Stimulated activated CD4-positive, alpha-beta T cell treated with anti-CD3 and anti-CD28 coated beads, Interleukin-1b, Interleukin-23, amount 100 ng/mL, for 24 hours (primary cell): ENCODE data around the gene TTYH3.
"Not testable (repeated sequence)": the region's sequence is repeated elsewhere in the genome, so short reads cannot be mapped to it uniquely, and the experiment has no call there.

Experiments
- DNase-seq, 4 experiments: peaks; one replicate each; pipeline ENCODE4 v3.0.0-alpha.2; 2020; ENCODE audit warnings: low read depth in 4 of 4, low spot score in 1 of 4

Gene TTYH3, protein sequence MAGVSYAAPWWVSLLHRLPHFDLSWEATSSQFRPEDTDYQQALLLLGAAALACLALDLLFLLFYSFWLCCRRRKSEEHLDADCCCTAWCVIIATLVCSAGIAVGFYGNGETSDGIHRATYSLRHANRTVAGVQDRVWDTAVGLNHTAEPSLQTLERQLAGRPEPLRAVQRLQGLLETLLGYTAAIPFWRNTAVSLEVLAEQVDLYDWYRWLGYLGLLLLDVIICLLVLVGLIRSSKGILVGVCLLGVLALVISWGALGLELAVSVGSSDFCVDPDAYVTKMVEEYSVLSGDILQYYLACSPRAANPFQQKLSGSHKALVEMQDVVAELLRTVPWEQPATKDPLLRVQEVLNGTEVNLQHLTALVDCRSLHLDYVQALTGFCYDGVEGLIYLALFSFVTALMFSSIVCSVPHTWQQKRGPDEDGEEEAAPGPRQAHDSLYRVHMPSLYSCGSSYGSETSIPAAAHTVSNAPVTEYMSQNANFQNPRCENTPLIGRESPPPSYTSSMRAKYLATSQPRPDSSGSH

DNA sequence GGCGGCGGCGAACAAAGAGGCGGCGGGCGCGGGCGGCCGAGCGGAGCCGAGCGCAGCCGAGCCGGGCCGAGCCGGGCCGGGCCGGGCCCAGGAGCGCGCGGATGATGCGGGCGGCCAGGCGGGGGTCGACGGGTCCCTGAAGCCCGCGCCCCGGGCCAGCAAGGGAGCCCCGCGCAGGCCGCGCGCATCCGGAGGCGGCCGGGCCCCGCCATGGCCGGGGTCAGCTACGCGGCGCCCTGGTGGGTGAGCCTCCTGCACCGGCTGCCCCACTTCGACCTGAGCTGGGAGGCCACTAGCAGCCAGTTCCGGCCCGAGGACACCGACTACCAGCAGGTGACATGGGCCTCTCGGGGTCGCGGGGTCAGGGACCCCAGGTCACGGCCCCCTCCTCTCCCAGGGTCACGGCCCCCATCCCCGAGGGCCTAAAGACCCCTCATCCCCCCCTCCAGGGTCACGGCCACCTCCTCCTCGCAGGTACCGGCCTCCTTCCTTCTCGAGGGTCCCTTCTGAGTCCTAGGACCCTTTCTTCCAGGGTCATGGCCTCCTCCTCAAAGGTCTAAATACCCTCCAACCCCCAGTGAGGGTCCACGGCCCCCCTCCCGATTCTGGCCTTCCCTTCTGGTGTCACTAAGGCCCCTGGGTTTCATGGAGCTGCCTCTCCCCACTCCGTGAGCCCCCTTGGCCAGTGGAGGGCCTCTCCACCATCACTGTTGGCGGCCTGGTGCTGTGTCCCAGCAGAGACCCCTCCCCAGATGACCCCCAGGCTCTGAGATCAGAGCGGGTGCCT is at the start of gene TTYH3:
TTYH3 (plus strand) TSS at position 41 of the 787 bp plus-strand sequence; CDS start at position 211, 170 bp downstream.
- DNase-seq: no peak

GRCh38 chr7:2582006-2582735 is 49.6 kb upstream of the TTYH3 start:
- DNase-seq: no peak

DNA sequence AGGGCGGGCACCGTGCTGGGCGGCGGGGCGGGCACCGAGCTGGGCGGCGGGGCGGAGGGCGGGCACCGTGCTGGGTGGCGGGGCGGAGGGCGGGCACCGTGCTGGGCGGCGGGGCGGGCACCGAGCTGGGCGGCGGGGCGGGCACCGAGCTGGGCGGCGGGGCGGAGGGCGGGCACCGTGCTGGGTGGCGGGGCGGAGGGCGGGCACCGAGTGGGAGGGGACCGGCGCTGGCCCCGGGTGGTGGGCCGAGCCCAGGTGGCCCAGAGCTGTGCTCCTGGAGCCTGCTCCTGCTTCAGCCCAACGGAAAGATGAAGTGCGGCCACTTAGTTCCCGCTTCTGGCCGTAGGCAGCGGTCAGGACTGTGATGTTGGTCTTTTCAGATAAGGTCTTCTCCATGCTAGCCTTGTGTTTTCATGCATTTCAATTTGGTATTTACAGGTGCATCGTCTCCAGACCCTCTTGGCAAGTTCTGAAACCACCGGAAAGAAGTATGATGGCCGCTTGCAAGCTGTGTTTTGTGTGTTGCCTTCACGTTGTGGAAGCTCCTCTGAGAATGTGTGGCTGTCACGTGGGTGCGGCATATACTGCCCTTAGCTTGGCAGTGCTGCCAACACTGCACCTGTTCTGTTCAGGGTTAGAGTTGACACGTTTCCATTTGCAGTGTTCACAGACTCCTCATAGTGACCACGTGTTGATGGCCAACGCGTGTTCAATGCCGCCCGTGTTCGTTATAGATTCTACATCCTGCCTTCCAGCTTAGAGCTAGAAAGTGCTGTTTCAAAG is 47.8 kb upstream of the TTYH3 start:
- DNase-seq: no peak

GRCh38 chr7:2585446-2585845 is 46.3 kb upstream of the TTYH3 start:
- DNase-seq: no peak

GRCh38 chr7:2586326-2587020 is 45.3 kb upstream of the TTYH3 start:
- no peak for DNase-seq

DNA sequence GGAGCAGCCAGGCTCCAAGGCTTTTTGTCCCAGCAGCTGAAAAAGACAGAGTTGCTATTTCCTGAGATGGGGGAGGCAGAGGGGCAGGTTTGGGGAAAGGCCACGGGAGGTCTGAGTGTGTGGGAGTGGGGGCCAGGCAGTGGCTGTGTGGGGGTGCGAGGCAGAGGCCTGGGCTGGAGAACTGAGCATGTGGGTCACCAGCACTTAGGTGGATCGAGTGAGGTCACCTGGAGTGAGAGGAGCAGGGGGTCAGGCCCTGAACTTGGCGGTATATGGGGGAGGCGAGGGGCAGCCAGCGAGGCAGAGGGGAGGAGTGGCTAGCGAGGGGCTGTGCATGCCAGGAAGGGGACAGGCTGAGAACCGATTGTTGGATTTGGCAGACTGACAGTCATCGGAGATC is 44.7 kb upstream of the TTYH3 start:
- no peak for DNase-seq

GRCh38 chr7:2587778-2588177 is 44.0 kb upstream of the TTYH3 start:
- DNase-seq: no peak

GRCh38 chr7:2589341-2589740 is 42.4 kb upstream of the TTYH3 start:
- DNase-seq: no peak

- DNase-seq: not testable (repeated sequence)
Measured at GRCh38 chr7:2589941-2590340, 41.8 kb upstream of the TTYH3 start.

DNA sequence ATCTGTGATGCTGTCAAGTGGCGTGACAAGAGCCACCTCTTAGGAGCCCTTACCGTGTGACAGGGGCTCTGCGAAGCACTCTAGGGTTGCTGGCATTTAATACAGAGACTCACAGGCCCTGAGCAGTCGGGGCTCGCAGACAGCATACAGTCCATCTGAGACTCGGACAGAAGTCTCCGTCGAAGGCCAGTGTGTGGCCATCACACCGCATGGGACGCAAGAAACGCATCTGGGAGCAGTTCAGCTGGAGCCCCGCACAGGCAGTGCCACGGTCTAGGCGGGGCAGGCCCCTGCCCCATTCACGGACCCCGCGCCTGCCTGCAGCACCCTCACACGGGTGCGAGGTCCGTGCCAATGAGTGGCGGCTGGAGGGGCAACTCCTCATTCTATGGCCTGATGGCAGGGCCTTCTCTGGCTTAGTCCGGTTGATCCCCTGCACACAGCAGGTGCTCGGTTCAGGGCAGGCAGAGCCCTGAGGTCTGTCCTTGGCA is 39.4 kb upstream of the TTYH3 start:
- DNase-seq: no peak

GRCh38 chr7:2593036-2593727 is 38.6 kb upstream of the TTYH3 start:
- DNase-seq: no peak

DNA sequence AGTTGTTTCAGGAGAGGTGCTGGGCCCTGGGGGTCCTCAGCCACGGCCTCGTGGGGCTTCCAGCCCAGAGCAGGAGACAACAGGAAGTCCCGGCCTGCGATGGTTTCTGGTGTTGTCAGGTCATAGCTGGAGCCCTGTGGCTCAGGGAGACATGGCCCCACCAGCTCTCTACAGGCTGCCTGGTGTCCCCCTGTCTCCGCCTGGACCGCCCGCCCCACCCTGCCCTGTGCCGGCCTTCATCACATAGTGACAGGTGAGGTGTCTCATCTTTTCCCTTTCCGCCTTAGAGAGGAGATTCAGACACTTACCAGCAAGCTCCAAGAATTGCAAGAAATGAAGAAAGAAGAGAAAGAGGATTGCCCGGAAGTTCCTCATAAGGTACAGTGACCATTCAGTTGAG is 37.2 kb upstream of the TTYH3 start:
- DNase-seq: no peak

DNA sequence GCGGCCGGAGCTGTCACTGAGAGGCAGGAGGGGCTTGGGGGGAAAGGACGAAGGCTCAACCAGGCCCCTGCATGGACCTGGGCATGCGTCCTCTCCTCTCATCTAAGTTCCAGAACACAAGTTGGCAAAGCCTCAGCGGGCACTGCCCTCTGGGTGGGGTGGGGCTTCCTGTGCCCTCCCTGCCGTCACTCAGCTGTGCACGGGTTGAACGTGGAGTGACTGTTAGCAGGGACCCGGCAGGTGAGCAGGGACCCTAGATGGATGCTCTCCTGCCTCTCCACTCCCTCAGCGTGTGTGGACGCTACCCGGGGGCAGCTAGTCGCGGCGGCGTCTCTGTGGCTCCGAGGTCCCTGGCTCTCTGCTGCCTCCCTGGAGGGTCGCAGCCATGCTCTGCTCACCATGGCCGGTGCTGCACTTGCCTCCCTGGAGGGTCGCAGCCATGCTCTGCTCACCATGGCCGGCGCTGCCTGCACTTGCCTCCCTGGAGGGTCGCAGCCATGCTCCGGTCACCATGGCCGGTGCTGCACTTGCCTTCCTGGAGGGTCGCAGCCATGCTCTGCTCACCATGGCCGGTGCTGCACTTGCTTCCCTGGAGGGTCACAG is 36.4 kb upstream of the TTYH3 start:
- DNase-seq: no peak

GRCh38 chr7:2596464-2597272 is 35.1 kb upstream of the TTYH3 start:
- no peak for DNase-seq

DNA sequence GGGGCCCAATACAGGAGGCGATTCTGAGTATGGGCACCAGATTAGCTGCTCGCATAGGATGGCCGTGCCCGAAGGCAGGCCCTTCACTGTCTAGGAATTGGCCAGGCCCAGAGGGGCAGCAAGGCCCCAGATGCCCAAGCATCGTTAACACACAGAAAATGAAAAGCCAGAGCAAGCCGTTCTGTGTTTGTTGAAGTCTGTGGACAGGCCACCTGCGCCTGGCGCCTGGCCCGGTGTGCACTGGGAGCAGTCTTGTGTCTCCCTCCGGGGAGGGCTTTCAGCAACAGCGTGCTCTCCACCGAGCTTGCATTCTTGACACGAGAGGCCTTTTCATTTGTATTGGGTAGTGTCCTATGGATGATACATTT is 34.5 kb upstream of the TTYH3 start:
- DNase-seq: no peak

GRCh38 chr7:2598154-2598823 is 33.5 kb upstream of the TTYH3 start:
- no peak for DNase-seq

GRCh38 chr7:2601065-2601464 is 30.7 kb upstream of the TTYH3 start:
- no peak for DNase-seq

DNA sequence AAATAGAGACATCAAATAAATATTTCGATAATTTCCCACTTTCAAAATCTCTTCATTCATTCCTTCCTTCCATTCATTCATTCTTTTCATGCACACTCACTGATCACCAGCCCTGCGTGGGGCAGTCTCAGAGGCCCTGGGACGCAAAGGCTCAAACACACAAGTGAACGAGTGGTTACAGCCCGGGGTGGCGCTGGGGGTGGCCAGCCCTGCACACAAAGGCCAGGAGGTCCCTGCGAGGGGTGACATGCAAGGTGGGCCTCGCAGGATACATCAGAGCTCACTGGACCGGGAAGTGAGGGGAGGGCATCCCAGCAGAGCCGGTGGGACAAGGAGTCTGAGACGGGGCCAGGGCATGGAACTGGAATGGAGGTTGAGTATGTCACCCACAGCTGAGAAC is 29.9 kb upstream of the TTYH3 start:
- DNase-seq: no peak
